NOMO-1 treated with dmso at 0.1 percent for 144 hours (cell line): ENCODE results near the gene PRKG1.

Experiments
- DNase-seq: peaks from one replicate; lab custom pipeline; 2025; ENCODE audit not compliant: unreplicated experiment; lab: John Stamatoyannopoulos, UW

Gene PRKG1

DNA sequence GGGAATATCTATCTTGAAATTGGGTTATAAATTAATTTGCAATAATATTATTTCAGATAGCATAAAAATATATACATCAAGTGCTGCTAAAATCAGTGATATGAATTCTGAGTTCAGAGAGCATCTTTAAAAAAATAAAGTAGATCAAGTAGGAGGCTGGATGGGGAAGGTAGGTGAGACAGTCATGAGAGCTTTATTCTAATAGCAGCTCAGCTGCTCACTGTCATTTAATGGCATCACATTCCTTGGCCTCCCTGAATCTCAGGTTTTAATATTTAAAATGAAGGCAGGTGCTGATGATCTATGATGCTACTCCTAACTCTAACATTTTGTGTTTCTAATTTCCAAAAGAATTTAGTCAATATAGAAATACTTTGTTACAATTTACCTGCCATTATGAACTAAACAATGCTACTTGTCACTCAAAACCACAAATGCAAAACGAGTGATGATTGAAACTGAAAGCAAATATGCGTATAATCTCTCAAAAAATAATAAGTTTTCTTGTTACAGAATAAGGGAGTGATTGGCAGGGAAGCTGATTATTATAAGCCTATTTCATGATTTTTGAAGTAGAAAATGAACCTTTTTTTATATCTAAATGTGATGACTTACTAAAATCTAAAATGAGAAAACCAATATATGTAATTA, 772.7 kb downstream of the PRKG1 start:
- DNase-seq, result no peak

DNA sequence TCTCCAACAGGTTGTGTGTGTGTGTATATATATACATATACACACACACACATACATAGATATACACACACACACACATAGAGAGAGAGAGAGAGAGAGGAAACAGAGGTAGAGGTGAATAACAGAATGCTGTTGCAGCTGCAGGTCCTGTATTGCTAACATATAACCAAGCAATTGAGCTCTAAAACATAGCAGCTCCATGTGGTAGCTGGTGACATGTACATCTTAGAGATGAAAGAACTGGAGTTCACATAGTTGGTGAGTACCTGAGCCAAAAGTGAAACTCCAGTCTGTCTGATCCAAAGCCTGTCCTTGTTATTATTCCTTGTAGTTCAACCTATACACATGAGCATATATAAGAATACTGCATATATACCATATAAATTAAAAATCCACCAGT, 778.0 kb downstream of the PRKG1 start:
- DNase-seq, result no peak

DNA sequence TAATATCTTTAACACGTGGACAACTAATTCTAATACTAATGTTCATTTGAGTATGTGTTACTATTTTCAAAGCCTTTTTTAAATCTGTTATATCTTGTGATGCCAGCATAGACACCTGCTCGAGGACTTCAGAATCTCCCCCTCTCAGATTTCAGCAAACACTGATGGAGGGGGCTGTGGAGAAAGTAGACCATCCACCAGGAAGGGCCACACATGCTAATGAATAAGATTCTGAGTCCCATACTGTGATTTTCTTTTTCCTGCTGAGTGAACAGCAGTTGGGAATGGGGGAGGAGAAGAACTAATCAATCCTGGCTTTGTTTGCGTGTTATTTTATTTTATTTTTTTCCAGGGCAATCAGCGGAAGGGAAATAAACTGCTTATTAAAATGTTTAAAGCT, 783.0 kb downstream of the PRKG1 start:
- DNase-seq, result no peak

DNA sequence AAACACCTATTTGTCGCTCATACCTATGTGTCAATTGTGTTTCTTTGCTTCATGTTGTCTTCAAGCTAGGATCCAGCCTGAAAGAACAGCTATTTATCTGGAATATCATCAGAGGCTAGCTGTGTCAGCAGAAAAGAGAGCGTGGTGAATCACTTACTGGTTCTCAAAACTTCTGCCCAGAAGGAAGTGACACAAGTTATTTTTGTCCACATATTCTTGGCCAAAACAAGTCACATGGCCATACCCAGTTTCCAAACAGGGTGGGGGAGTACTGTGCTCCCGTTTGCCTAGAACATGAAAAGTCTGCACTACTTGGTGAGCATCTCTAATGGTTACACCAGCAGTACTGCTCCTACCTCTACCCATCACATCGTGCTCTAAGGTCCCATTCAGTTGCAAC, 786.0 kb downstream of the PRKG1 start:
- no peak for DNase-seq

DNA sequence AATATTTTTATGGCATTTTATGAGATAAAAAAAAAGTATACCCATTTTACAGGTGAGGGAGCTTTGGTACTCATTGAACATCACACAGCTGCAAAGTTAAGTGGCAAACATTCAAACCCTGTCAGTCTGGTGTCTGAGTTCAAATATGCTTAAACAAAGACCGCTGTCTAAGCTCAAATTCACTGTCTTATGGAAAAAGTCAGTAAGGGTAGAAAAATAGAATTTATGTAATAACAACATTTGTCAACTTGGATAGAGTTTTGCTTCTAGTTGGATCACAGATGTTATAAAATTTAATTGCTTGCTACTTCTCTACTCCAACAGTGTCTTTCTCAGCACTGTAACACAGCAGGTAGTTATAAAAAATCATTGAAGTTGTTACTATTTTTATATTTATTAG, 786.8 kb downstream of the PRKG1 start:
- no peak for DNase-seq

DNA sequence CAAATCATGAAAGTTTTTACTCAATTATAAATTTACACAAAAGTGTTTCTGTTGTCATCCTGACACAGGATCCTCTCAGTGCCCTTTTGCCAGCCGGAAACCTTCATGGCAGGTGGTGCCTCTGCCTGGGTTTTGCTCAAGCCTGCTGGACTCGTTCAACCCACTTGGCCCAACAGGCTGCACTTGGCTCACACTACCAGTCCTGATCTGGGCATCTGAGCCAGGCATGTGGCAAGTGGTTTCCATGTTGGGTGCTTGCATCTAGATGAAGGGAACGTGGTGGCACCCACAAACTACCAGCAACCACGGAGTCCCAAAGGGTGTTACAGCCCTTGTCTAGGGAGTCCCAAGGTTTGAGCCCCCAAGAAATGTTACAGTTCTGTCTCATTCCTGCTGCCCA, 787.4 kb downstream of the PRKG1 start:
- DNase-seq, result no peak

- no peak for DNase-seq
Measured at GRCh38 chr10:51862149-51862548, 787.9 kb downstream of the PRKG1 start.

DNA sequence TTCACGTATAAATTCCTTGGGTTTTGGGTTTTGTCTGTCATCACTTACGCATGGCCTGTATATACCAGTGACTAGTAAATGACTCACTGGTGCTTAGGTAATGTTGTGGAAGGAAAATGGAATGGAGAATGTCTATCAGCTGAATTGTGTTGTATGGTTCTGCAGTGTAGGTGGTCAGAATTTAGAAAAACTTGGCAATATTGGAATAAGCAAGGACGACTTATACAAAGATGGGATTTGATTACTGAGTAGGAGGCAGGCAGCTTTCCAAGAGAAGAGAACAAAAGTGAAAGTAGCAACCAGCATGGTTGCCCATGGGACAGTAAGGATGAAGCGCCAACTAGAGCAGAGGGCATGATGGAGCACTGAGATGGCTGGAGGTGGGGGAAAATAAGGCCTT, 793.7 kb downstream of the PRKG1 start:
- no peak for DNase-seq

DNA sequence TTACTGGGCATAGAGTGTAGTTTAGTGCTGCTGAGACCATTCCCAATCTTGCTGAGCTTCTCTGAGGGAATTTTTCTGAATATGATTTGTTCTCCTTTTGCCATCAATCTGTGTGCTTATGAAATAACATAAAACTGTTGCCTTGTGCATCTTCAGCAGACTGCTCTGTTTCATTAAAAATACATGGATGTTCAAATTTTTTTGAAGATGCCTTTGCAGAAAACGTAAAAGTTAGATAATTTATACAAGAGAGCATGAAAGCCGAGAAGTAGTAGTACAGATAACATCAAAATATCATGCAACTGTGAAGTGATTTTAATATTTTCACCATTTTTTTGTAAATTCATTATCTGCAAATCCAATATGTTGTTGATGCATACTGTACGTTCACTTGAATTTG, 799.8 kb downstream of the PRKG1 start:
- DNase-seq, result no peak

DNA sequence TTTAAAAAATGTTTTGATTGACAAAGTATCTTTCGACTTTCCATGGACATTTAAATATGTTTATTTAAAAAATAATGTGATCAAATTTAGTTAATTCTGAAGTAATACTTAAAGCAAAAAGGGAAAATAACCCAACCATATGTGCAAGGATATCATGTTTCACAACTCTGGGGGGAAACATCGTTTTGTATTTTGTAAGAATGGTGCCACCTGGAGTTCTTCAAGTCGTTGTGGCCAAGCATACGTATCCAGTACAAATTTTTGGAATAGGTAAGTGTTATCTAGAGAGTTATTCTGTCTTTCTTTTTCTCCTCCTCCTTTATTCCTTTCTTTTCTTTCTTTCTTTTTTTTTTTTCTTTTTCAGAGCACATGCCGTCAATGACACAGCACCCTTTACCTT, 801.3 kb downstream of the PRKG1 start:
- DNase-seq, result no peak

DNA sequence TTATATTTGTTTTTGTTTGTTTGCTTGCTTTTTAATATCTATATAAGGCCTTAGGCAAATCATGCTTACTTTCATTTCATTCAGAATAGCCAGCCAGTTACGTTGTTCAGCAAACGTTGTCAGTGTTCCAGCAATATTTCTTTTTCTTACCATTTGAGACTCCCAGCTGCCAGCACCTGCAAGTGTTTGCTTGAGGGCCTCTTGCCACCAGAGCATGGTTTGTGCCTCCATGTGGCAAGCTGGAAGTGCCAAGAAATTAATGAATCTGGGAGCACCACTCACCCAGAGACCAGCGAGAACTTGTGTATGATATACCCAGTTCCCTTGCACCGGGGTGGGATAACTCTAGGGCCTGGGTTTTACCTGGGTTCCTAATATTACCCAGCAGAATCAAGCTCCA, 802.2 kb downstream of the PRKG1 start:
- DNase-seq, result no peak

- no peak for DNase-seq
Measured at GRCh38 chr10:51876979-51877378, 802.7 kb downstream of the PRKG1 start.

- DNase-seq, result no peak
Measured at GRCh38 chr10:51877636-51878035, 803.3 kb downstream of the PRKG1 start.

DNA sequence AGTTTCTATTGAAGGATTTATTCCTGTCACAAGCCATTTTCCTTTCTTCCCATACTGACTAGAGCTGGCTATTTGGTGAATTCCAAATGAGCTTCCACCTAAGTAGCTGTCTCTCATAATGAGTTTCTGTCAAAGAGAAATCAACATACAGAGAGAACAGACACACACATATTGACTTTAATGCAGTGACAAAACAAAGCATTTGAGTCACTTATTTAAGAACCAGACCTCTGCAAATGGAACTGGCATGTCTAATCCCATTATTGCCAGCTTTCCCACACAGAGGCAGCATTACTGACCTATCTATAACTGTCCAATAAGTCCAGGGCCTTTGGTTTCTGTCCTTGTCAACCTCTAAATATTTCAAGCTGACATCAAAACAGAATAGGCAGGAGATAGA, 804.4 kb downstream of the PRKG1 start:
- no peak for DNase-seq

DNA sequence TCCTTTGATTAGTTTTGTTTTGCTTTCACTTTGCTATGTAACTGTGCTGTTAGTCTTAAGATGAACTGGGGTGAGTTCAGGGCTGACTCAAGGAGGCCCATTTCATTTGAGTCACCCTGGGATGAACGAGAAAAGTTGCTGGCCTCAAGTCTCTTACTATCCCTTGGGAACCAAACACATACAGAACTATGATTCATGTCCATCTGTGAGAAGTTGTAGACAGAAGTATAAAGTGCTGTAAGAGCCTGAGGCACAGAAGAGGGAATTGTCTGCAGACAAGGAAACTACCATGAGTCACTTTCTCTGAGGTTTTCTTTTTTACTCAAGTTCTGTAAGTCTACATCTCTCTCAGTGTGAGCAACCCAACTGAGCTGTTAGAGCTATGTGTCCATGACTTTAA, 805.0 kb downstream of the PRKG1 start:
- no peak for DNase-seq

DNA sequence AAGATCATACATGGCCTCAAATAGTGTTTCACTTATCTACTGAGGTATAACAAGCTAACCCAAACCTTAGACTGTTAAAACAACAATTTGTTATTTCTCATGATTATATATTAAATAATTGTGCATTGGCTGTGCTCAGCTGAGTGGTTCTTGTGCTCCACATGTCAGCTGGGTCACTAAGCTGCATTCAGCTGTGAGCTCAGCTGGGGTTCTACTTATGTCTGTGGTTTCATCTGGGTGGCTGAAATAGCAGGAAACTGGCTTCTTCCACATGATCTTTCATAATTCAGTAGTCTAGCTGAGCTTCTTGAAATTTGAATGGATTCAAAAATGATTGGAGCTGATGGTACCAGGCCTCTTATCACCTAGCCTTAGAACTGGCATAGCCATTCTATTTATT, 806.9 kb downstream of the PRKG1 start:
- DNase-seq, result no peak

GRCh38 chr10:51886438-51887068, 812.3 kb downstream of the PRKG1 start:
- DNase-seq, result no peak

DNA sequence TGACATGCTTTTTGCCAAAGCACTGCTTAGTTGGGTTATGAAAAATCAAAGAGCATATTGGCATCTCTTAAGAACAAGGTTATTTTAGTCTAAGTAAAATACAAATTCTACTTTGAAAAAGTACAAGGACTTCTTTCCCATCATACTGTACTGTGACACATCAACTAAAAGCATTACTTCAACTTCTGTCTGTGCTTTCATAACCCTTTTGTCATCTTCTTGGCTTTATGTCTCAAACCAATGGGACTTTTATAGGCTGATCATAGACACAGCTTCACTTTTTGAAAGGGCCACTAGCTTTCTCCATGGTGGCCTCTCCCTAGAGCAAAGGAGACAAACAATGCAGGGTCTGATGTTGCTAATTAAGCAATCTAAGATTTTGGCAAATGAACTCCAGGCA, 814.0 kb downstream of the PRKG1 start:
- no peak for DNase-seq

GRCh38 chr10:51892313-51892712, 818.0 kb downstream of the PRKG1 start:
- DNase-seq, result no peak

DNA sequence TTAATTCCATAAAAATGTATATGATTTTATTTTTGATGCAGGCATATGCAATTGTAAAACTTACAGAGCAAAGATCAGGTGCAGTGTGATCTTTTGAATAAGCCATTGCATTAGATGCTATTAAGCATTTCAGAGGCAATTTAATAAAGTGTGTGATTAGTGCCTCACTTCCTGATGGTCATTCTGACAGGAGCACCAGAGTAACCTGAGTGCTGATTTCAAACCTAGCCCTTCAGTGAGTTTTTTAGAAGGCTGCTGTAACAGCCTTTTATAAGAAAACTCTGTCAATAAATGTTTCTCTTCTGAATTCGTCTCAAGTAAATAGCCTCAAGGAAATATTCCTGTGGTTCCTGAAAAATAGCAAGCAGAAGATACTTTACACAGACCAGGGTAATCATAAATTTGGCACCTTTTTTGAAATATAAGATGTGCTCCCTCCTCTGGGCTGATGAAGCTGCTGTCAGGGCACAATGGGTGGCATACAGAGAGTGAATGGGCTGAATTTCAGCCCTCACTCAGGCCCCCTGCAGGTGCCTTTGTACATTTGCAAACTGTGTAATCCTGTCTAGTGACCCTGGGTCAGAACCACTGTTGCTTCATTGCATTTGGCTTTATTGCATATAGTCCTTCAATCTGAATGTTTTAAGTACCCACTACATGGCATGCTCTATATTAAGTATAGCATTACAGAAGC, 818.8 kb downstream of the PRKG1 start:
- no peak for DNase-seq

- DNase-seq, result no peak
Measured at GRCh38 chr10:51894771-51895578, 820.7 kb downstream of the PRKG1 start.

DNA sequence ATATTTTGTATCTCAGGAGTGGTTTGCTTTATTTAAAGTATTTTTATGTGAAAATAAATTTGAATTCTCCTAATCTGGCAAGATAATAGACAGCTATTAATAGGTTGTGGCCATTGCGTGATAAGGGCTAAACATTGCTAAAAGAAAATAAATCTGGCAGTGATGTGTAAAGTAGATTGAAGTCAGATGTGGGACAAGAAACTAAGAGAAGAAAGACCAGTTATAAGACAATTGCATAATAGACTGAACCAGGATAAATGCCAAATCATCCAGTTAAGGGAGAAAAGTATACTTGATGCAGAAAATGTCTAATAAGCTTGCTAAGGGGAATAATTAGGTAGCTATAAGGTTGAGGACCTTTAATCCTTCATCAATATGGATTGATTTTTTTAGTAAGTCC, 822.6 kb downstream of the PRKG1 start:
- DNase-seq, result no peak
